ENCODE data around the gene STAT3.

GRCh38 chr17:42282478-42283080 is 105.7 kb downstream of the STAT3 start:
- TF ChIP-seq, protein P1, sequence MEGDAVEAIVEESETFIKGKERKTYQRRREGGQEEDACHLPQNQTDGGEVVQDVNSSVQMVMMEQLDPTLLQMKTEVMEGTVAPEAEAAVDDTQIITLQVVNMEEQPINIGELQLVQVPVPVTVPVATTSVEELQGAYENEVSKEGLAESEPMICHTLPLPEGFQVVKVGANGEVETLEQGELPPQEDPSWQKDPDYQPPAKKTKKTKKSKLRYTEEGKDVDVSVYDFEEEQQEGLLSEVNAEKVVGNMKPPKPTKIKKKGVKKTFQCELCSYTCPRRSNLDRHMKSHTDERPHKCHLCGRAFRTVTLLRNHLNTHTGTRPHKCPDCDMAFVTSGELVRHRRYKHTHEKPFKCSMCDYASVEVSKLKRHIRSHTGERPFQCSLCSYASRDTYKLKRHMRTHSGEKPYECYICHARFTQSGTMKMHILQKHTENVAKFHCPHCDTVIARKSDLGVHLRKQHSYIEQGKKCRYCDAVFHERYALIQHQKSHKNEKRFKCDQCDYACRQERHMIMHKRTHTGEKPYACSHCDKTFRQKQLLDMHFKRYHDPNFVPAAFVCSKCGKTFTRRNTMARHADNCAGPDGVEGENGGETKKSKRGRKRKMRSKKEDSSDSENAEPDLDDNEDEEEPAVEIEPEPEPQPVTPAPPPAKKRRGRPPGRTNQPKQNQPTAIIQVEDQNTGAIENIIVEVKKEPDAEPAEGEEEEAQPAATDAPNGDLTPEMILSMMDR (IDR thresholded peaks at IDR 0.05), result no peak
- TF ChIP-seq POLR2A (IDR thresholded peaks at IDR 0.05) (no peak), EP300 (IDR thresholded peaks at IDR 0.05) (no peak)

Data from sigmoid colon (tissue), 4 donors.